HG03045 (cell line): Measurements from ENCODE around the gene TAX1BP1.
"Not testable (repeated sequence)": the region's sequence is repeated elsewhere in the genome, so short reads cannot be mapped to it uniquely, and the experiment has no call there.

ENCODE experiments used
- ATAC-seq: cut with Tn5 transposase; IDR thresholded peaks from one replicate; pipeline ENCODE4 v1.9.1; 2021; ENCODE audit warnings: mild to moderate bottlenecking, moderate library complexity; ENCODE audit not compliant: unreplicated experiment

The TAX1BP1 gene

GRCh38 chr7:27840760-27841364 lies 100.9 kb downstream of the TAX1BP1 start:
- ATAC-seq = no peak

- ATAC-seq = no peak
Measured at GRCh38 chr7:27842094-27842692, 102.2 kb downstream of the TAX1BP1 start.

DNA sequence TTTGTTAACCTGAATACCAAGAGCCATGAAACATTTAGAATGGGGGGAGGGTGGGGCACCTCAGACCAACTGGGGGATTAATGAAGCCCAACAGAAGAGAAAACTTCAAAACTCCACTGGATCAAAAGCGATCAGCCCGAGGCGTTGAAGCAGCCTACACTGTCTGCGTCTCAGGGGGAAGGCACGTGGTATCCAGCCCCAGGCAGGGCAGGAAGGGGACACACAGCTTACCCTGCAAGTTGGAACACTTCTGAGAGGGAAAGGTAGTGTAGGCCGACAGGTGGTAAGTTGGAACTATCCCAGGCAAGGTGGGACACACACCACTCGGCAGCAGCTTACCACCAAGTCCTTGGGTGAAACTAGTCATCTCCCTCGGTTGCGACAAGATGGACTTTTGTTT lies 102.9 kb downstream of the TAX1BP1 start:
- no peak for ATAC-seq

- ATAC-seq = no peak
Measured at GRCh38 chr7:27843584-27844305, 103.8 kb downstream of the TAX1BP1 start.

DNA sequence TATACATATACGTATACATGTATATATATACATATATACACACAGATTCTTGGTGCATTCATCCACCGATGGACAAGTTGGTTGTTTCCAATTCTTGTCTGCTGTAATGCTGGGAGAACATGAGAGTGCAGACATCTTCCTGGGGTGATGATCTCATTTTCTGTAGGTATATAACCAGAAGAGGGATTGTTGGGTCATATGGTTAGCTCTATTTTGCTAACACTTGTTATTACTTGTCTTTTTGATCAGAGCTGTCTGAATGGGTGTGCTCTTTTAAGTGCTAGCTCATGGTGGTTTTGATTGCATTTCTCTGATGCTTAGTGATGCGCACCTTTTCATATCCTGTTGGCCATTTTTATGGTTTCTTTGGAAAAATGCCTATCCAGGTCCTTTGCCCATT lies 106.4 kb downstream of the TAX1BP1 start:
- ATAC-seq = no peak

GRCh38 chr7:27850531-27850930 lies 110.6 kb downstream of the TAX1BP1 start:
- ATAC-seq = no peak

DNA sequence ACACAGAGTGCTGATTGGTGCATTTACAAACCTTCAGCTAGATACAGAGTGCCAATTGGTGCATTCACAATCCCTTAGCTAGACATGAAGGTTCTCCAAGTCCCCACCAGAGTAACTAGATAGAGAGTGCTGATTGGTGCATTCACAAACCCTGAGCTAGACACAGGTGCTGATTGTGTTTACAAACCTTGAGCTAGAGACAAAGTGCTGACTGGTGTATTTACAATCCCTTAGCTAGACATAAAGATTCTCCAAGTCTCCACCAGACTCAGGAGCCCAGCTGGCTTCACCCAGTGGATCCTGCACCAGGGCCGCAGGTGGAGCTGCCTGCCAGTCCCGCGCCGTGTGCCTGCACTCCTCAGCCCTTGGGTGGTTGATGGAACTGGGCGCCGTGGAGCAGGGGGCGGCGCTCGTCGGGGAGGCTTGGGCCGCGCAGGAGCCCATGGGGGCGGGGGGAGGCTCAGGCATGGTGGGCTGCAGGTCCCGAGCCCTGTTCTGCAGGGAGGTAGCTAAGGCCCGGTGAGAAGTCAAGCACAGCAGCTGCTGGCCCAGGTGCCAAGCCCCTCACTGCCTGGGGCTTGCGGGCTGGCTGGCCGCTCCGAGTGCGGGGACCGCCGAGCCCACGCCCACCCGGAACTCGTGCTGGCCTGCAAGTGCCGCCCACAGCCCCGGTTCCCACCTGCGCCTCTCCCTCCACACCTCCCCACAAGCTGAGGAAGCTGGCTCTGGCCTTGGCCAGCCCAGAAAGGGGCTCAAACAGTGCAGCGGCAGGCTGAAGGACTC lies 116.9 kb downstream of the TAX1BP1 start:
- ATAC-seq = not testable (repeated sequence)

DNA sequence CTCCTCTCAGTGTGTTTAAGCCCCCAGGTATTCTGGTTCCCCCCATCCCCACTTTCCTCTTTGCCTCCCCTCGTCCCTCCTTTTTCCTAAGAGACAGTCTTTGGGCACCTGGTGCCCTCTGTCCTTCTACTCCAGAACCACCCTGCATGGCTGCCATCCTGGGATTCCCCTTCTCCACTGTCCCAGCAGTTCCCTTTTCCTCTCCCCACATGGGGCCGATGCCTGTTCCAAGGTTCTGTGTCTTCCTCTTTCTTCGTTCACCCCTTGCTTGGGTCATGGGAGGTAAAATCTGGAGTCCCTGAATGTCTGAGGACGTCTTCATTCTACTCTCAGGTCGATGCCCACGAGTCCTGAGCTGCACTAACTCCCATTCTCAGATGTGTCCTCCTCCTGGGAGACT lies 120.8 kb downstream of the TAX1BP1 start:
- ATAC-seq = no peak

- ATAC-seq = no peak
Measured at GRCh38 chr7:27861747-27862146, 121.8 kb downstream of the TAX1BP1 start.

GRCh38 chr7:27863880-27864279 lies 123.9 kb downstream of the TAX1BP1 start:
- ATAC-seq = no peak

GRCh38 chr7:27866256-27866655 lies 126.3 kb downstream of the TAX1BP1 start:
- no peak for ATAC-seq

GRCh38 chr7:27866828-27867672 lies 127.1 kb downstream of the TAX1BP1 start:
- ATAC-seq = no peak

DNA sequence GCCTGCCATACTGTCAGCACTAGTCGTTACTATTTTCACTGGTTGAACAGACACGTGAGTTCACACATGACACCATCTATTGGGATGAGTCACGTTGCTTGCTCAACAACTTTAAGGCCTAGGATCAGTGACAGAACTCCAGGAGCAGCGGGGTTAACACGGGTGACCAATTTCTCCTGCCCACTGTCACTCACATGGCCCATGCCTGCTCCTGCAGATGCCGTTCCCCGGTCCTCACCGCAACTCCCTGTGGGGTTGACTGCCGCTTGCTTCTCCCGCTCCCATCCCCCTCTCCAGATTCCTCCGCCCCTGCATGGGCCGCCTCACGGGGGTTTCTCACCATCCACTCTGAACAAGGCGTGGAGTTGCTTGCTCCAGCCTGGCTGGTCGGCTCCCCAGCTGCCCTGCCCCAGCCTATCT lies 128.2 kb downstream of the TAX1BP1 start:
- ATAC-seq = no peak

- no peak for ATAC-seq
Measured at GRCh38 chr7:27869056-27869455, 129.1 kb downstream of the TAX1BP1 start.

GRCh38 chr7:27870595-27870994 lies 130.6 kb downstream of the TAX1BP1 start:
- no peak for ATAC-seq

DNA sequence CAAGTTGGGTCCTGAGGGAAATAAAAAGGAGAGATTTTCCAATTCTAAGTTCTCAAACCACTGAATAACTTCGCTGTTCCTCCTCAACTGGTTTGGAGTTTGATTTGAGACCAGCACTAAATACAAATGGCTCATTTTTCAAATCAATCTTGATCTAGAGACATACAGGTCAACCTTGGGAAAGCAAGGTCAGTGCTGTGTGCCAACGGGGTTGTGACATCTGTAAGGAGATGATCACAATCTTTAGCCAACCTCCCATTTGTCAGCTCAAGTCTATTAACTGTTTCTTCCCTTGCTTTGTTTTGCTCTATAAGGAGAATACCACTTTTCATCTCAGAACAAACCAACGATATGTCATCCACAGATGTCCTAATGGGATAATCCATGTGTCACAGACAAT lies 131.1 kb downstream of the TAX1BP1 start:
- ATAC-seq = no peak

DNA sequence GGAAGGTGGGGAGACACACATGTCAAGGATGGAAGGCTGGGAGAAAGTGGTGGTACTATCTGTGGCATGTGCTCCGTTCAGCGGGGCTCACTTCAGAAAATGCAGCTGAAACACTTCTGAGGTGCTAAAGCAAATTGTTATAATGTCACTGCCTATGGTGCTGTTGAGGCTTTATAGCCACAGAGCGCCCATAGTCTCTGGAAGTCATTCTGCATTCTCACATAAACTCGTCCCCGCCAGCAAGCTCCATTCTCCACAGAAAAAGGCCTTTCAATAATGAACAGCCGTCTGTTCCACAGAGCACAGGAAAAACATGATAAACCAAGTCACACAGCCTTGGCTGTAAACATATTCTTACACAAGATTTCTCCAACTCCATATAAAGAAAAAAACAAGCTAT lies 131.9 kb downstream of the TAX1BP1 start:
- no peak for ATAC-seq

DNA sequence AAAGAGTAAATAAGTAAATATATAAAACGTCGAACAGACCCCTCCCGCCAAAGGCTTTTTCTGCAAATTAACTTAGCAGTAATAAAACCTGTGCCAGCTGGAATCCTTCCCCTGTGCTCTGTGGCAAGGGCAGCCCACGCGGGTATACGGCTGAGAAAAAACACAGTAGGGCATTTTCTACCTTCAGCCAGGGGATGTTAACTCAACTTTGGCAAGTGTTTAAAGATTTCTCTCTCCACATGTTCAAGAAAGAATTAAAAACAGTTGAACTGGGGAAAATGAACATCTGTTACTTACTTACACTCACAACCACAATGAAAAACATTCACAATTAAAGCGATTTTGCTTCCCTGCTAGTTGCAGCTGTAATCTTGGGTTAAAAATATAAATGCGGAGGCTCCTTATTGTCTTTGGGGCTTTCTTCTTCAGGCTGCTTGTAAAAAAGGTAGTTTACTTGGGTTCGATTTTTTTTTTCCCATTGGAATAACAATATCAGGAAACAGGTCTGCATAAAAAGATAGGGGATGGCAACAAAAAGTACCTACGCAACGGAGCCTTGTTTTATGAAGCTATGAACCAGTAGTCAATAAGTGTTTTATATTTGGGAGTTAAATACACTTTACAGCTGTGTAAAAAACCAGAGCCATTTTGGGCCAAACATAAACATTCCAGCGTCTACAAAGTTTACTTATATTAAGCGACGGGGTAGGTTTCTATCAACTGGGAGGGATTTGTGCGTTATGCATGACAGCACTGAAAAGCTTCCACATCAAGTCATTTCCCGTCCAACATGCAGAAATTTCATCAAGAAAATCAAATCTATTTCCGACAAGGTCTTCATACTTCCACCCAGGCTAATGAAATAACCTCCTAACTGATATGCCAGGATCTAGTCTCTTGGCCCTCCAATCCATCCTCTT lies 132.7 kb downstream of the TAX1BP1 start:
- ATAC-seq = no peak
